GM19238 (cell line): ENCODE measurements around the gene APOB.

Experiments
- DNase-seq: peaks from one replicate; pipeline ENCODE4 v3.0.0; 2011; ENCODE audit warnings: low spot score; ENCODE audit not compliant: insufficient read length

Gene APOB

GRCh38 chr2:20983844-20984243 lies 60.0 kb downstream of the APOB start:
- DNase-seq, result no peak

GRCh38 chr2:20982861-20983260 lies 61.0 kb downstream of the APOB start:
- DNase-seq, result no peak

- no peak for DNase-seq
Measured at GRCh38 chr2:20977520-20978180, 66.2 kb downstream of the APOB start.

GRCh38 chr2:20976527-20976926 lies 67.3 kb downstream of the APOB start:
- no peak for DNase-seq

GRCh38 chr2:20972792-20973565 lies 70.9 kb downstream of the APOB start:
- no peak for DNase-seq

GRCh38 chr2:20972110-20972509 lies 71.8 kb downstream of the APOB start:
- DNase-seq, result no peak

GRCh38 chr2:20970068-20970467 lies 73.8 kb downstream of the APOB start:
- DNase-seq, result no peak

- no peak for DNase-seq
Measured at GRCh38 chr2:20966061-20966595, 77.7 kb downstream of the APOB start.

GRCh38 chr2:20965221-20965620 lies 78.7 kb downstream of the APOB start:
- no peak for DNase-seq

- no peak for DNase-seq
Measured at GRCh38 chr2:20963867-20964266, 80.0 kb downstream of the APOB start.

GRCh38 chr2:20962939-20963557 lies 80.8 kb downstream of the APOB start:
- DNase-seq, result peak; percentile 45

GRCh38 chr2:20961858-20962257 lies 82.0 kb downstream of the APOB start:
- no peak for DNase-seq

- DNase-seq, result no peak
Measured at GRCh38 chr2:20960003-20960402, 83.9 kb downstream of the APOB start.

GRCh38 chr2:20959252-20959651 lies 84.6 kb downstream of the APOB start:
- no peak for DNase-seq

GRCh38 chr2:20957788-20958525 lies 85.9 kb downstream of the APOB start:
- no peak for DNase-seq

- DNase-seq, result no peak
Measured at GRCh38 chr2:20955277-20956026, 88.4 kb downstream of the APOB start.

GRCh38 chr2:20953146-20953824 lies 90.6 kb downstream of the APOB start:
- DNase-seq, result no peak
